ENCODE measurements around the gene TNFAIP6.

Gene TNFAIP6

DNA sequence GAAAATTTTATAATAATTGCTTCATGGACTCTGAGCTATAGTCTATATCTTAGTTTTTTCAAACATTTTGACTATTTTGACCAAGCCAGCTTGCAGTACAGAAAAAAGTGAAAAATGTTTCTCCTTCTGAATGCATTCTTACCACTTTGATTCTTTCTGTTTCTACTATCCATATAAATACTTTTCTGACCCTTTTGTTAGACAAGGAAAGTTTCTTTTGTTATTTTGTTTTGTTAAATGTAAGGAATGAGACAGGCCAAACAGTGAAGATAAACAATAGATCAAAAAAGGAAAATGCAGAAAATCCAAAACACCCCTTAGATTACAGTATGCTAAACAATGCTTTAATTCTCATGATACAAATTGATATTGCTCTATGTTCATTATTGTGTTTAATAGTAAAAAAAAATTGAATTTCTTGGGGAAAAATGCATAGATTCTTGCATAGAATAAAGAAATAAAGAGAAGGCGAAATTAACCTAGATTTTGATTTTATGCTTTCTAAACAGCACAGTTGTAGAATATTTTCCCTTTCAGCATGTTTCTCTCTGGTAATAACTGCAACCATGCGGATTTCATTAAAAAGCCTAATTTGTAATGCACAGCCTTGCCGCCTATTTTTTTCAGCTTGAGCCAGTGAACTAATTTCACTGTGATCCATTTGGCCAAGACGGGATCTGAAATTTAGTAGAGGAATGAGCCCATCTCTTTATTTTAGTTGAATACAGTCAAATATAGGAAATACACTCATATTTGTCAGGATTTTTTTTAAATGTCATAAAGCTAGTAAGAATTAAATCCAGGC, 976 bp downstream of the TNFAIP6 start:
- TF ChIP-seq, protein P1, sequence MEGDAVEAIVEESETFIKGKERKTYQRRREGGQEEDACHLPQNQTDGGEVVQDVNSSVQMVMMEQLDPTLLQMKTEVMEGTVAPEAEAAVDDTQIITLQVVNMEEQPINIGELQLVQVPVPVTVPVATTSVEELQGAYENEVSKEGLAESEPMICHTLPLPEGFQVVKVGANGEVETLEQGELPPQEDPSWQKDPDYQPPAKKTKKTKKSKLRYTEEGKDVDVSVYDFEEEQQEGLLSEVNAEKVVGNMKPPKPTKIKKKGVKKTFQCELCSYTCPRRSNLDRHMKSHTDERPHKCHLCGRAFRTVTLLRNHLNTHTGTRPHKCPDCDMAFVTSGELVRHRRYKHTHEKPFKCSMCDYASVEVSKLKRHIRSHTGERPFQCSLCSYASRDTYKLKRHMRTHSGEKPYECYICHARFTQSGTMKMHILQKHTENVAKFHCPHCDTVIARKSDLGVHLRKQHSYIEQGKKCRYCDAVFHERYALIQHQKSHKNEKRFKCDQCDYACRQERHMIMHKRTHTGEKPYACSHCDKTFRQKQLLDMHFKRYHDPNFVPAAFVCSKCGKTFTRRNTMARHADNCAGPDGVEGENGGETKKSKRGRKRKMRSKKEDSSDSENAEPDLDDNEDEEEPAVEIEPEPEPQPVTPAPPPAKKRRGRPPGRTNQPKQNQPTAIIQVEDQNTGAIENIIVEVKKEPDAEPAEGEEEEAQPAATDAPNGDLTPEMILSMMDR (IDR thresholded peaks at IDR 0.05; ENCODE audit: insufficient read depth, low read length, missing control alignments), result no peak
- no peak overlapping the region for H3K4me3 ChIP-seq (ENCODE audit: low read depth, low read length)
- ChIA-PET POLR2A (no interaction called here), CTCF (no interaction called here)
- no peak for DNase-seq (ENCODE audit: low read depth, low spot score)

DNA sequence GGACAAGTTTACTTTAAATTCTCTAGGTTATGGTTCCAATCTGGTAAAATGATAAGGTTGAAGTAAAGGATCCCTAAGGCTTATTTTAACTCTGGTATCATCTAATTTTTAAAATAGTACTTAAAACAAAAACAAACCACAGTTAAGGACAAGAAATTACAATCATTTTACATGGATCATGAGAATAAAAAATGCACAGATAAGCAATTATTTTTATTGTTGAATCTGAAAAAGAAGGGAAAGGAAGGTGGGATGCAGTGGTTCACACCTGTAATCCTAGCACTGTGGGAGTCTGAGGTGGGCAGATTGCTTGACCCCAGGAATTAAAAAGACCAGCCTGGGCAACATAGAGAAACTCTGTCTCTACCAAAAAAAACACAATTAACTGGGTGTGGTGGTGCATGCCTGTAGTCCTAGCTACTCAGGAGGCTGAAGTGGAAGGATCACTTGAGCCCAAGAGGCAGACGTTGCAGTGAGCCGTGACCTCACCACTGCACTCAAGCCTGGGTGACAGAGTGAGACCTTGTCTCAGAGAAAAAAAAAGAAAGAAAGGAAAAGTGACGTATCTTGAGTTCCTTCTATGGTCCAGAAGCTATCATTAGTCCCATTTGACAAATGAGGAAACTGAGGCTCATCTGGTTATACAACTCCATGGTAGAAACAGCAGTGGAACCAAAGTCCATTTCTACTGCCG, 2.5 kb downstream of the TNFAIP6 start:
- ChIA-PET POLR2A (no interaction called here), CTCF (no interaction called here)
- no peak for DNase-seq (ENCODE audit: low read depth, low spot score)
- TF ChIP-seq, protein P1 (IDR thresholded peaks at IDR 0.05; ENCODE audit: insufficient read depth, low read length, missing control alignments), result no peak
- no peak overlapping the region for H3K4me3 ChIP-seq (ENCODE audit: low read depth, low read length)

GRCh38 chr2:151361674-151362370, 4.4 kb downstream of the TNFAIP6 start:
- H3K4me3 ChIP-seq (ENCODE audit: low read depth, low read length), result no peak overlapping the region
- ChIA-PET CTCF (no interaction called here), POLR2A (no interaction called here)
- TF ChIP-seq, protein P1 (IDR thresholded peaks at IDR 0.05; ENCODE audit: insufficient read depth, low read length, missing control alignments), result no peak
- no peak for DNase-seq (ENCODE audit: low read depth, low spot score)

GRCh38 chr2:151363709-151364108, 6.3 kb downstream of the TNFAIP6 start:
- ChIA-PET POLR2A (no interaction called here), CTCF (no interaction called here)
- no peak overlapping the region for H3K4me3 ChIP-seq (ENCODE audit: low read depth, low read length)
- TF ChIP-seq, protein P1 (IDR thresholded peaks at IDR 0.05; ENCODE audit: insufficient read depth, low read length, missing control alignments), result no peak
- DNase-seq (ENCODE audit: low read depth, low spot score), result no peak

DNA sequence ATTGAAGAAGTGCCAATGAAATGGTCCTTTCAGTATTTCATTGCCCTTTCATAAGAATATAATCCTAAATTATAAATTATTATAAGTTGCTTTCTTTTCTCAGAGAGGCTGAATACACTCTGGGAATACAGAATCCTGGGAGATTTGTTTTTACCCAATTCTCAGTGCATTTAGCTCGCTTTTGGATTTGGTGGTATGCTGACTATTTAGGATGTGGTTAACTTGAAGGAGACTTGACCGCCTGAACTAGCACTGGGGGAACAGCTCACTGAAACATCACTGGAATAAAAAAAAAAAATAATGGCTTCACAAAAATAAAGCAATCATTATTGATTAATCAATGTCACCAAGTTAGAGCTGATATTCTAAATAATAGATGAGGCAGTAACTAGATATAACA, 10.2 kb downstream of the TNFAIP6 start:
- H3K4me3 ChIP-seq (ENCODE audit: low read depth, low read length), result no peak overlapping the region
- DNase-seq (ENCODE audit: low read depth, low spot score), result peak; percentile 58
- ChIA-PET CTCF (interaction anchor here (1.0 to 1.6 kb wide), 2 partner anchors 10 to 42 kb away, joined by 3 read pairs; partner anchors contain the start of gene RIF1), POLR2A (no interaction called here)
- TF ChIP-seq, protein P1 (IDR thresholded peaks at IDR 0.05; ENCODE audit: insufficient read depth, low read length, missing control alignments), result no peak

DNA sequence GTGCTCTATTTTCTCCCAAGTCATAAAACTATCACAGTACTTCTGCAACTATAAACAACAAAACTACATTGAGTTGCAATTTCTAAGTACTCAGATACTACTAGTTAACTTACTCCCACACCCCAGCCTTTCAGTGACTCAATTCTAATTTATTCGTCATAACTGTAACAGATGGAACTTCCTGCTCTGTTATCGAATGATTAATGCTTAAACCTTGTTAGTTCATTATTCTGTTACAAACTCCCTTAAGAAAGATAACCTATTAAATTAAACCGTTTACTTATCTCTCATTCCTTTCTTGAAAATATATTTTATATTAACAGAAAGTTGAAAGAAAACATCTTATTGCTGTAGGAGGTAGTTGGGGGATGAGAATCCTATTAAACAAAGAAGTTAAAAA, 17.0 kb downstream of the TNFAIP6 start:
- ChIA-PET POLR2A (no interaction called here), CTCF (no interaction called here)
- DNase-seq (ENCODE audit: low read depth, low spot score), result peak; percentile 55
- TF ChIP-seq, protein P1 (IDR thresholded peaks at IDR 0.05; ENCODE audit: insufficient read depth, low read length, missing control alignments), result no peak
- no peak overlapping the region for H3K4me3 ChIP-seq (ENCODE audit: low read depth, low read length)
